RPMI7951 (cell line): Measurements from ENCODE around the gene PRR23E. TPM values are rescaled to one million over a fixed set of nuclear protein-coding genes. Genes with fewer than 3 reads are reported as not detected.
A peak's percentile ranks its signal among the peaks of the same experiment; 100 is the strongest.

Source experiments
- DNase-seq: peaks from one replicate; pipeline ENCODE4 v3.0.0-alpha.2; 2012; ENCODE audit warnings: low read depth
- total RNA-seq: library from RNA; depleted of rRNA; stranded (reverse); fragments of >200 nt; shearing (Covaris generic); gene quantifications from 2 replicates; pipeline ENCODE4 v1.2.3, GENCODE V29; 2014; rRNA removed

The PRR23E gene
- total RNA-seq, 1 experiment from 2014 or later = not detected

DNA sequence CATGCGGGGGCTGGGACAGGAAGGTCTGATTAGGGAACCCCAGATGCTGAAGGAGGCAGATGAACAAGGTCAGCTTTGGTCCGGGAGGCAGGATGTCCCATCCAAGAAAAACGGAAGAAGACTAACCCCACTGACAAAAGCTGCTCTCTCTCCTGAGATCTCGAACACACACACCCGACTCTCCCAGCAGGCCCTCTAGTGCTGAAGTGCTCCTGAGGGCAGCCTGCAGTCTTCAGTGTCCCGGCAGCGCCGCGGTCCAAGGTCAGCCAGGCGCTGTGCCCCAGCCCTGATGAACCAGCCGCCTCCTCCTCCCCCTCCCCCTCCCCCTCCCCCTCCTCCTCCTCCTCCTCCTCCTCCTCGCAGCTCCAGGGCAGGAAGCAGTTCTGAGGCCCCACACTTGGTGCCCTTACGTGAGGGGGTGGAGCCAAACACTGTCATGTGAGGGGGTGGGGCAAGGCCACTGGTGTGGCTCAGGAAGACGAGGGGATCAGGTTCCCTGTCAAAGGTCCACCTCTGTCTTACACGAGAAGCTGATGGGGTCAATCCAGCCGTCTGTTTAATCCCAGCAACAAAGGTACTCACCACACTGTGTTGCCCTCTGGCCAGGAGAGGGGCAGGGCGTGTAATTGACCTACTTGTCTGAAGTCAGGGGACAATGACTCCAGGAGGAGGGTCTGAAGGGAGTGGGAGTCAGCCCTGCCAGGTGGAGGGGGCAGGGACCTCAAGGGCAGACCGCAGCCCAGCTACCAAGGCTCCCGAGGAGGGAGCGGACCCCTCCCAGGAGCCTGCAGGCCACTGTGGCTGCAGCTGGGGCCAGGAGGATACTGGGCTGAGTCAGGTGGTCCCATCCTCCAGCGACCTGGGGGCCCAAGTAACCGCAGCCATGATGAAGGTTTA lies 34.3 kb downstream of the PRR23E start:
- peak; percentile 36 for DNase-seq

DNA sequence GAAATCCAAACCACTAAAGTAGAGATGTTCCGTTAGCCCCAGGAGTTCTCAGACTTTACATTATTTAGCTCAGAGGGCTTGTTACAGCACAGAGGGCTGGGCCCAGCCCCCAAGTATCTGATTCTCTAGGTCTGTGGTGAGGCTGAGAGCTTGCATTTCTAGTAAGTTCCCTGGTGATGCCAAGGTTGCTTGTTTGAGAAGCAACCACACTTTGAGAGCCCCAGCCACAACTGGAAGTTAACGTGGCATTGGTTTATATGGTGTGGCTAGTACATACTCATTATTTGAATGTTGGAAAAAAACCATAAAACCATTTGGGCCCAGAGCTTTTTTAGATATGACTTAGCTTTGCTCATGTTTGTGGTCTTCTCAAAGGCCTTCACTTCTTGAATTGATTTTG lies 35.9 kb downstream of the PRR23E start:
- DNase-seq = no peak

DNA sequence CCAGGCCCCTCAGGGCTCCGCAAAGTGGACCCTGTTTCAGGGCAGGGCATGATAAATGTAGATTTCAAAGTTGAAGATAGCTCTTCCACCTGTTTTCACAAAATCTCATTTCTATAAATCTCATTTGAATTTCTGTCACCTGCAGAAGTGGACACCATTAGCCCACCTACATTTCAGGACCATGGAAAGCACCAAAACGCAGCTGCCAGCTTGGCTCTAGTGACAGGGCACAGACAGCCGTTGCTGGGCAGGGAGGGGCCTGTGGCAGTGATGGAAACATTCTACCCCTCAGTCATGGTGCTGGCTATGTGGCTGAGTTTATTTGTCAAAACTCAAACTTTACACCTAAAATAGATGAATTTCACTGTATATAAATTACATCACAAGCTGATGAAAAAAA lies 40.4 kb downstream of the PRR23E start:
- DNase-seq = peak; percentile 32

DNA sequence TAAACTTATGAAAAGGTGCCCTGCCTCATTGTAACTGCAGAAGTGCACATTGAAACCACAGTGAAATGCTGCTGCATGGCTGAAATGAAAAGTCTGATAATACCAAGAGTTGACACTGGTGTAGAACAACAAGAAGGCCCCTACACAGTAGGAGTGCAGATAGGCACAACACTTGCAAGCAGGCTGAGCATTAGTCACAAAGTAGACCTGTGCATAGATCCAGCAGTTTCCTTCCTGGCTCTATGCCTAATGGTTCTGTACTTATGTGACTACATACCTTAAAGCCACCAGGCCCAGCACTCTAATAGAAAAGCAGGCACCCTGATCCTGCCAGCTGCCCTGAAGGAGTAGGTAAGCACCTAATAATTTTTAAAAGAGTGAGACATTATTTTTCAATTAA lies 41.8 kb downstream of the PRR23E start:
- no peak for DNase-seq

DNA sequence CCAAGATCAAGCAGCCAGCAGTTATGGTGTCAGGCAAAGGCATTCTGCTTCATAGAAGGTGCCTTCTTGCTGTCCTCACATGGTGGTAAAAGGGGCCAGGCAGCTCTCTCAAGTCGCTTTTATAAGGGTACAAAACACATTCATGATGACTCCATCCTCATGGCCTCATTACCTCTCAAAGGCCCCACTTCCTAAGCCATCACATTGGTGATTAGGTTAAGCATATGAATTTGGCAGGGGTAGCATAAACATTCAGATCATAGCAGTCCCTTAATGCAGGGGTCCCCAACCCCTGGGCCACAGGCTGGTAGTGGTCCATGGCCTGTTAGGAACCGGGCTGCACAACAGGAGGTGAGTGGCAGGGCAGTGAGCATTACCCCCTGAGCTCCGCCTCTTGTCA lies 42.8 kb downstream of the PRR23E start:
- no peak for DNase-seq

DNA sequence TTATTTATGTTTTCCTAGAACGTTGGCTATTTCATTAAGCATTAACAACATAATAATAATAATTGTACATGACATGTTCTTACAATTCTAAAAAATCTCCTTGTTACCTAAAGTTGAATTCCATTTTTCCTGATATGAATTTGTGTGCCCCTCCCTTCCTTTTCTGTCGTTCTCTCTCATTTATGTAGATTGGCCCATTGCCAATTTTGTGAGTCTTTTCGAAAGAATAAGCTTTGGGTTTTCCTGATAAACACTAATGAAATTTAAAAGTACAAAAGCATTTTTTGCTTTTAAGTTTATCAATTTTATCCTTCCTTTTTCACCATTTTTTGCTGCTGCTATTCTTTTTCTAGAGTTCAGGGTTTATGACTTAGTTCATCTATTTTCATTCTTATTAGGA lies 44.9 kb downstream of the PRR23E start:
- DNase-seq = no peak

DNA sequence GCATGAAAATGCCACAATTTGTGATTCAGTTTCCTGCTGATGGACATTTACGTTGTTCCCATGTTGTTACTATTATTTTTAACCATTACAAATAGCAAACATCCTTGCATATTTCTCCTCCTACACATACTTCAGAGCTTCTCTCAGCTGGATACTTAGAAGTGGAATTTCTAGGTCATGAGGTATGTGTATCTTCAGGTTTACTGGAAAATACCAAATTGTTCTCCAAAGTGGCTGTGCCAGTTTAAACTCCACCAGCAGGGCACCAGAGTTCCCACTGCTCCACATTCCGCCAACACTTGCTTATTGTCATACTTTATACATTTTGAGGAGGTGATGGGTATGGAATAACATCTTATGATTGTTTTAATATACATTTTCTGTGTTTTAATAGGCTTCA lies 45.7 kb downstream of the PRR23E start:
- no peak for DNase-seq

DNA sequence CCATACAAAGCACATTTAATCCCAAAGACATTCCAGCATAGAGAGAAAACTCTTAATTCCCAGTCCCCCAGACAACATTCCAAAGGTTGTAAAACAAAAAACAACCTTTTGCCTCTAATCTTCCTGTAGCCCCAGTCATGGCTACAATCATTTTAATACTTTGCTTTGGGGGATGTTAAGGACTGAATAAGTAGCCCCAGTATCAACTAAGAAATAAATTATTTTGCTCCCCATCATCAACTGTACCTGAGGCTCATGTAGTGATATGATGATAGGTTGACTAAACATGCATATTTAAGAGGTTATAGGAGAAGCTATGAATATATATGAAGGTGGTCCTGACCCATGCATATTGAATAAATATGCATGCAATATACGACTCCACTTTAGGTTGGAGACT lies 54.4 kb downstream of the PRR23E start:
- no peak for DNase-seq

Other genes starting within 250 kb of the PRR23E start
- 44.0 and 60.2 TPM in 2 replicates for gene PLXNA1, start 210.0 kb upstream of the PRR23E start, total RNA-seq
- gene PRR20G, start 94.9 kb downstream of the PRR23E start, total RNA-seq = not detected in 2 replicates